Panc1 (cell line): ENCODE measurements around the gene SLIT1. TPM values are rescaled to one million over a fixed set of nuclear protein-coding genes. Genes with fewer than 3 reads are reported as not detected.

ENCODE experiments used
- ATAC-seq: fragments of 200-7000 bp; cut with Tn5 transposase; 2 replicates; pipeline ENCODE4 v1.9.1; 2020; ENCODE audit warnings: mild to moderate bottlenecking, moderate library complexity
- BruUV-seq: library from RNA; stranded (reverse); fragments of 400-500 nt; replicated peaks from 2 replicates; lab custom pipeline; 2021; lab: Mats Ljungman, UMichigan
- CTCF ChIA-PET: fragments of 300-600 bp; sonication (Branson Sonifier 250); formaldehyde crosslinking; loops from one replicate; lab custom pipeline; 2022; ENCODE audit warnings: antibody characterized with exemption; lab: Charles Lee
- POLR2A ChIA-PET: fragments of 300-600 bp; sonication (Branson Sonifier 250); formaldehyde crosslinking; loops from one replicate; lab custom pipeline; 2022; ENCODE audit warnings: antibody characterized with exemption; lab: Charles Lee
- DNase-seq: peaks from one replicate; pipeline ENCODE4 v3.0.0-alpha.2; 2010; ENCODE audit warnings: low read depth, low spot score
- H3K27ac ChIP-seq: 2 replicates; pipeline ENCODE4 v1.5.1; 2011; ENCODE audit warnings: mild to moderate bottlenecking, low read length, inconsistent platforms
- H3K27me3 ChIP-seq: fragments of 200-500 bp; sonication (Bioruptor generic); 2 replicates; pipeline ENCODE4 v1.6.0; 2014; ENCODE audit warnings: low read length, inconsistent platforms; ENCODE audit not compliant: control insufficient read depth, insufficient read depth
- H3K36me3 ChIP-seq: fragments of 200-500 bp; sonication (Bioruptor generic); 2 replicates; pipeline ENCODE4 v1.5.1; 2014; ENCODE audit warnings: inconsistent platforms, mild to moderate bottlenecking, low read length, moderate library complexity; ENCODE audit not compliant: control insufficient read depth, insufficient read depth
- H3K4me1 ChIP-seq: 2 replicates; pipeline ENCODE4 v1.5.1; 2011; ENCODE audit warnings: inconsistent platforms, mild to moderate bottlenecking, low read length, moderate library complexity; ENCODE audit not compliant: control insufficient read depth, insufficient read depth
- H3K4me3 ChIP-seq, 2 experiments: 2 replicates each; pipeline ENCODE4 v1.5.1; 2011 to 2012; ENCODE audit warnings: low read depth in 2 of 2, low read length in 2 of 2, mild to moderate bottlenecking in 2 of 2, inconsistent platforms in 1 of 2, moderate library complexity in 1 of 2
- H3K9me3 ChIP-seq: fragments of 200-500 bp; sonication (Bioruptor generic); 2 replicates; pipeline ENCODE4 v1.5.1; 2014; ENCODE audit warnings: low read depth, mild to moderate bottlenecking, inconsistent platforms, low read length, moderate library complexity; ENCODE audit not compliant: control insufficient read depth, insufficient read depth
- CTCF ChIP-seq: fragments of 450-650 bp; IDR thresholded peaks from 2 replicates; pipeline ENCODE4 v1.5.1; 2017; ENCODE audit warnings: mild to moderate bottlenecking
- POLR2AphosphoS5 ChIP-seq: IDR thresholded peaks from 2 replicates; pipeline ENCODE4 v1.6.1; 2012; ENCODE audit warnings: mild to moderate bottlenecking, low read depth, low read length, moderate library complexity
- REST ChIP-seq, 2 experiments: IDR thresholded peaks; 2 replicates each; pipeline ENCODE4 v1.6.1; 2011 to 2012; ENCODE audit warnings: low read depth in 2 of 2, control low read depth in 1 of 2, low read length in 1 of 2, mild to moderate bottlenecking in 1 of 2, moderate library complexity in 1 of 2; ENCODE audit not compliant: insufficient read depth in 1 of 2
- SIN3A ChIP-seq: IDR thresholded peaks from 2 replicates; pipeline ENCODE4 v1.6.1; 2012; ENCODE audit warnings: low read depth, mild to moderate bottlenecking, low read length, moderate library complexity, borderline replicate concordance; ENCODE audit not compliant: insufficient read depth
- TCF7L2 ChIP-seq: IDR thresholded peaks from 2 replicates; pipeline ENCODE4 v1.6.1; 2011; ENCODE audit warnings: mild to moderate bottlenecking, low read depth, low read length, inconsistent platforms
- in situ Hi-C: cut with HindIII; loops from 2 replicates; pipeline ENCODE4 v1.10.0; 2016; ENCODE audit warnings: low sequenced_read_pairs, low pct_unique_long_range_greater_than_20kb
- intact Hi-C: fragments of 100-400 bp; cut with micrococcal nuclease; formaldehyde crosslinking; loops from one replicate; pipeline ENCODE4 v1.10.0; 2022; ENCODE audit not compliant: unreplicated experiment
- total RNA-seq: library from RNA; stranded (reverse); gene quantifications from one replicate; pipeline ENCODE4 v1.2.1, GENCODE V29; 2021; ENCODE audit not compliant: unreplicated experiment

SLIT1 gene
- total RNA-seq, 1 experiment from 2014 or later: 2.6 TPM

GRCh38 chr10:97207756-97208346 is 22.1 kb upstream of the SLIT1 start:
- H3K4me1 ChIP-seq: no peaks in the 10 kb centered on the region
- H3K36me3 ChIP-seq: no peaks in the 10 kb centered on the region
- H3K4me3 ChIP-seq: no peak overlapping the region
- ATAC-seq (peak; percentile 42), DNase-seq (no peak)
- CTCF ChIA-PET: interaction anchor here (0.5 to 2.9 kb wide), 4 partner anchors 81 to 143 kb away, joined by 3 to 17 read pairs (median 4); no protein-coding TSS in a partner anchor
- intact Hi-C loops (no loop called here), in situ Hi-C loops (no loop called here)
- POLR2A ChIA-PET: interaction anchor here (0.5 kb wide), 1 partner anchor 11 kb away, joined by 3 read pairs; no protein-coding TSS in a partner anchor
- no peaks in the 10 kb centered on the region for H3K9me3 ChIP-seq
- no TSS peak for BruUV-seq
- H3K27me3 ChIP-seq: no peaks in the 10 kb centered on the region
- no peak overlapping the region for H3K27ac ChIP-seq
- no peak for TF ChIP-seq CTCF
- no peak for TF ChIP-seq REST (IDR thresholded peaks at IDR 0.05; ENCODE audit: insufficient read depth in 1 of 2, low read depth in 2 of 2, low read length in 1 of 2)
- no peak for TF ChIP-seq POLR2AphosphoS5
- no peak for TF ChIP-seq TCF7L2
- no peak for TF ChIP-seq SIN3A

- no TSS peak for BruUV-seq
- intact Hi-C loops (no loop called here), in situ Hi-C loops (no loop called here)
- Histone ChIP-seq H3K36me3 (no peaks in the 10 kb centered on the region), H3K27me3 (no peaks in the 10 kb centered on the region), H3K4me1 (no peaks in the 10 kb centered on the region), H3K4me3 (no peak overlapping the region), H3K9me3 (no peaks in the 10 kb centered on the region), H3K27ac (no peak overlapping the region)
- DNase-seq: no peak
- ChIA-PET CTCF (interaction anchor here (0.6 to 2.9 kb wide), 2 partner anchors 134 to 142 kb away, joined by 3 to 17 read pairs; no protein-coding TSS in a partner anchor), POLR2A (interaction anchor here (0.5 kb wide), 1 partner anchor 10 kb away, joined by 3 read pairs; no protein-coding TSS in a partner anchor)
- TF ChIP-seq POLR2AphosphoS5 (no peak), REST (IDR thresholded peaks at IDR 0.05; ENCODE audit: insufficient read depth in 1 of 2, low read depth in 2 of 2, low read length in 1 of 2) (no peak), SIN3A (no peak), CTCF (no peak), TCF7L2 (no peak)
- no peak for ATAC-seq
These were observed 21.4 kb upstream of the SLIT1 start for GRCh38 chr10:97207131-97207530.
